NCI-H187 (cell line): ENCODE data around the gene NUP98.

Source experiments
- DNase-seq, 2 experiments: peaks; one replicate each; lab custom pipeline; 2025; lab: John Stamatoyannopoulos, UW

NUP98 gene

GRCh38 chr11:3797329-3798090 lies at the start of gene NUP98:
Gene NUP98, minus strand, starts transcription at chr11:3797554. Its CDS starts 15,437 bp downstream, at chr11:3782117.
- DNase-seq, result peak; percentile 99

GRCh38 chr11:3845670-3846069 lies 48.3 kb upstream of the NUP98 start:
- no peak for DNase-seq

- DNase-seq, result no peak
These were observed 47.9 kb upstream of the NUP98 start for GRCh38 chr11:3845246-3845645.

GRCh38 chr11:3843326-3843725 lies 46.0 kb upstream of the NUP98 start:
- no peak for DNase-seq

- peak; percentile 54 to 61 for DNase-seq
These were observed 44.3 kb upstream of the NUP98 start for GRCh38 chr11:3841426-3842350.

- DNase-seq, result peak in 1 of 2 experiments; percentile 58
These were observed 43.6 kb upstream of the NUP98 start, which contains the start of gene RHOG for GRCh38 chr11:3840870-3841425. Gene RHOG, minus strand, starts transcription at chr11:3840959. Its CDS starts 12,821 bp downstream, at chr11:3828138.

GRCh38 chr11:3840004-3840869 lies 42.9 kb upstream of the NUP98 start:
- no peak for DNase-seq

GRCh38 chr11:3838504-3838903 lies 41.1 kb upstream of the NUP98 start:
- DNase-seq, result no peak

GRCh38 chr11:3837793-3838192 lies 40.4 kb upstream of the NUP98 start:
- no peak for DNase-seq

- no peak for DNase-seq
These were observed 39.5 kb upstream of the NUP98 start for GRCh38 chr11:3836903-3837302.

GRCh38 chr11:3835751-3836150 lies 38.4 kb upstream of the NUP98 start:
- DNase-seq, result no peak

GRCh38 chr11:3834664-3835461 lies 37.5 kb upstream of the NUP98 start:
- DNase-seq, result no peak

GRCh38 chr11:3834349-3834663 lies 37.0 kb upstream of the NUP98 start:
- DNase-seq, result no peak

GRCh38 chr11:3833449-3833848 lies 36.1 kb upstream of the NUP98 start:
- DNase-seq, result no peak

- DNase-seq, result no peak
These were observed 35.5 kb upstream of the NUP98 start for GRCh38 chr11:3832816-3833215.

GRCh38 chr11:3831378-3832239 lies 34.3 kb upstream of the NUP98 start:
- DNase-seq, result no peak

- DNase-seq, result no peak
These were observed 33.4 kb upstream of the NUP98 start for GRCh38 chr11:3830730-3831129.

- DNase-seq, result no peak
These were observed 32.7 kb upstream of the NUP98 start for GRCh38 chr11:3830088-3830487.

- no peak for DNase-seq
These were observed 30.3 kb upstream of the NUP98 start for GRCh38 chr11:3827434-3828186.
